HepG2 (cell line): Measurements from ENCODE around the gene PIMREG. TPM values are rescaled to one million over a fixed set of nuclear protein-coding genes. Genes with fewer than 3 reads are reported as not detected.

Experiments used
- ATAC-seq: fragments of 200-7000 bp; cut with Tn5 transposase; 3 replicates; pipeline ENCODE4 v1.9.1; 2020; ENCODE audit warnings: mild to moderate bottlenecking, moderate library complexity
- BruUV-seq: library from RNA; stranded (reverse); fragments of 400-500 nt; replicated peaks from 2 replicates; lab custom pipeline; 2021; lab: Mats Ljungman, UMichigan
- CTCF ChIA-PET: fragments of 300-600 bp; formaldehyde crosslinking; extraction: SDS; loops from one replicate; lab custom pipeline; 2021; ENCODE audit warnings: low total read pairs, inconsistent platforms, low intra/inter-chr PET ratio; lab: Yijun Ruan, JAX
- POLR2A ChIA-PET: fragments of 350-600 bp; sonication (Branson Sonifier 250); formaldehyde crosslinking; loops from one replicate; lab custom pipeline; 2020; ENCODE audit warnings: antibody characterized with exemption, inconsistent platforms; lab: Yijun Ruan, JAX
- DNase-seq: peaks from one replicate; pipeline ENCODE4 v3.0.0-alpha.2; 2015; ENCODE audit warnings: low spot score
- FAIRE-seq: peaks from 3 replicates; lab custom pipeline; 2011; peaks lifted over from hg19 to GRCh38; lab: Jason Lieb, UNC
- H2AFZ ChIP-seq: one replicate; pipeline ENCODE4 v1.6.1; 2011; ENCODE audit warnings: low read length, inconsistent platforms
- H3K27ac ChIP-seq: fragments of 300-600 bp; 3 replicates; pipeline ENCODE4 v1.8.0; 2011; ENCODE audit warnings: mixed run types, mild to moderate bottlenecking, mixed read lengths, low read length, inconsistent platforms; ENCODE audit not compliant: insufficient read depth; ENCODE audit errors: extremely low read length
- H3K27me3 ChIP-seq, 2 experiments: fragments of 200-600 bp in 1 of 2; 2 replicates in 1 of 2; 3 replicates in 1 of 2; pipeline versions ENCODE4 v1.6.0 to v1.8.0; 2011; ENCODE audit warnings: low read length in 2 of 2, mild to moderate bottlenecking in 2 of 2, moderate library complexity in 2 of 2, inconsistent platforms in 1 of 2; ENCODE audit not compliant: insufficient read depth in 2 of 2, control insufficient read depth in 1 of 2
- H3K36me3 ChIP-seq, 2 experiments: fragments of 200-600 bp in 1 of 2; replicated peaks in 1 of 2; 2 replicates in 1 of 2; 3 replicates in 1 of 2; pipeline versions ENCODE4 v1.5.1 to v1.8.0; 2011; ENCODE audit warnings: low read length in 2 of 2, inconsistent platforms in 1 of 2; ENCODE audit not compliant: insufficient read depth in 2 of 2, control insufficient read depth in 1 of 2
- H3K4me1 ChIP-seq: 2 replicates; pipeline ENCODE4 v1.5.1; 2012; ENCODE audit warnings: low read length, inconsistent platforms; ENCODE audit not compliant: insufficient read depth
- H3K4me2 ChIP-seq: 2 replicates; pipeline ENCODE4 v1.6.0; 2011; ENCODE audit warnings: low read depth, low read length, inconsistent platforms
- H3K4me3 ChIP-seq, 3 experiments: fragments of 200-600 bp in 1 of 3; sonication (generic), shearing (Covaris generic) in 1 of 3; replicated peaks in 1 of 3; 2 replicates each; pipeline ENCODE4 v1.5.1; 2011 to 2016; ENCODE audit warnings: low read length in 3 of 3, inconsistent platforms in 2 of 3, low read depth in 2 of 3, mild to moderate bottlenecking in 2 of 3, control low read depth in 1 of 3, mixed read lengths in 1 of 3; ENCODE audit not compliant: insufficient read depth in 1 of 3
- H3K79me2 ChIP-seq: one replicate; pipeline ENCODE4 v1.6.1; 2011; ENCODE audit warnings: low read length, inconsistent platforms; ENCODE audit not compliant: insufficient read depth
- H3K9ac ChIP-seq: 2 replicates; pipeline ENCODE4 v1.6.0; 2011; ENCODE audit warnings: mild to moderate bottlenecking, low read depth, low read length, inconsistent platforms; ENCODE audit not compliant: insufficient read depth
- H3K9me3 ChIP-seq: 2 replicates; pipeline ENCODE4 v1.5.1; 2012; ENCODE audit warnings: mild to moderate bottlenecking, low read length
- H4K20me1 ChIP-seq: 2 replicates; pipeline ENCODE4 v1.6.0; 2011; ENCODE audit warnings: inconsistent platforms, mild to moderate bottlenecking, low read length, moderate library complexity; ENCODE audit not compliant: insufficient read depth
- BHLHE40 ChIP-seq: IDR thresholded peaks from 2 replicates; pipeline ENCODE4 v1.6.1; 2011; ENCODE audit warnings: low read length, improper control_type of control experiment
- HHEX ChIP-seq: IDR thresholded peaks from 2 replicates; pipeline ENCODE4 v1.6.1; 2016; ENCODE audit warnings: control low read depth
- TEAD3 ChIP-seq: optimal IDR thresholded peaks from 2 replicates; pipeline ENCODE3; 2016; ENCODE audit warnings: borderline replicate concordance
- ZNF224 ChIP-seq: sonication (generic); formaldehyde crosslinking; IDR thresholded peaks from 2 replicates; pipeline ENCODE4 v1.5.0; 2020; ENCODE audit warnings: mild to moderate bottlenecking, missing genetic modification reagents
- WGBS: methylation state at CpG from one replicate; pipeline ENCODE4 v1.1.6; 2017; ENCODE audit warnings: low lambda C conversion rate; 5-methylcytosine and 5-hydroxymethylcytosine counted together
- in situ Hi-C: cut with HindIII; loops from 2 replicates; pipeline ENCODE4 v1.10.0; 2017; ENCODE audit warnings: low pct_unique_long_range_greater_than_20kb; ENCODE audit not compliant: extremely low pct_ligation_motif_present
- intact Hi-C: fragments of 100-400 bp; cut with micrococcal nuclease; formaldehyde crosslinking; loops from one replicate; pipeline ENCODE4 v1.10.0; 2022; ENCODE audit not compliant: unreplicated experiment
- polyA plus RNA-seq, 8 experiments: library from polyadenylated mRNA; depleted of rRNA in 3 of 8; stranded (reverse) in 7 of 8; unstranded in 1 of 8; fragments of >200 nt; fragmentation: Illumina TruSeq in 4 of 8; extraction: Trizol in 4 of 8; gene quantifications; 2 replicates each; pipeline versions ENCODE4 v1.2.1 to v1.2.3, GENCODE V29; 2011 to 2016; ENCODE audit warnings: low read depth in 4 of 8, missing spikeins in 1 of 8, mixed read lengths in 1 of 8; ENCODE audit not compliant: insufficient read depth in 1 of 8
- total RNA-seq, 5 experiments: library from RNA; depleted of rRNA; stranded (reverse); fragments of >200 nt; fragmentation: Illumina TruSeq; extraction: Trizol; gene quantifications; 2 replicates each; pipeline ENCODE4 v1.2.3, GENCODE V29; 2016; ENCODE audit warnings: low read depth in 1 of 5

Gene PIMREG
- total and polyA plus RNA-seq, 2 of the 13 experiments (the other 11 are each of a cell fraction or from before 2014, with no cell fraction given) = 15.6 to 30.3 TPM

- Histone ChIP-seq H3K27ac (no peak overlapping the region), H3K4me3 (no peak overlapping the region), H2AFZ (no peak overlapping the region), H4K20me1 (no peaks in the 10 kb centered on the region), H3K9ac (no peak overlapping the region), H3K27me3 (no peaks in the 10 kb centered on the region; a peak in 1 of 5 replicates), H3K9me3 (no peaks in the 10 kb centered on the region), H3K4me2 (no peak overlapping the region), H3K79me2 (no peaks in the 10 kb centered on the region), H3K4me1 (no peaks in the 10 kb centered on the region), H3K36me3 (no peaks in the 10 kb centered on the region)
- TF ChIP-seq HHEX (CRISPR knock-in tag) = no peak
- no peak for TF ChIP-seq ZNF224
- no peak for TF ChIP-seq BHLHE40
- no peak for TF ChIP-seq TEAD3 (CRISPR knock-in tag)
- intact Hi-C loops = no loop called here
- FAIRE-seq (no peak), DNase-seq (no peak), ATAC-seq (no peak)
- WGBS = 36% methylated on average over 6 of the region's 10 CpGs
- BruUV-seq = no TSS peak
- POLR2A ChIA-PET = no interaction called here
- CTCF ChIA-PET = no interaction called here
- in situ Hi-C loops = no loop called here
Observed at GRCh38 chr17:6498901-6499540, 54.8 kb downstream of the PIMREG start.

Other genes starting within 250 kb of the PIMREG start
- gene AIPL1, start 9.3 kb upstream of the PIMREG start, total RNA-seq (2016; rRNA removed; fragmentation: Illumina TruSeq; extraction: Trizol) = not detected in 2 replicates
- gene AIPL1, start 9.3 kb upstream of the PIMREG start, polyA plus RNA-seq (2011; rRNA removed) = not detected in 2 replicates
- 0.13 and 0.28 TPM in 2 replicates for gene PITPNM3, start 112.1 kb downstream of the PIMREG start, total RNA-seq (2016; rRNA removed; fragmentation: Illumina TruSeq; extraction: Trizol)
- 0.29 and 0.33 TPM in 2 replicates for gene PITPNM3, start 112.1 kb downstream of the PIMREG start, polyA plus RNA-seq (2011; rRNA removed)
- gene KIAA0753, start 196.3 kb downstream of the PIMREG start, total RNA-seq (2016; rRNA removed; fragmentation: Illumina TruSeq; extraction: Trizol) = 9.1 and 10.7 TPM in 2 replicates
- gene KIAA0753, start 196.3 kb downstream of the PIMREG start, polyA plus RNA-seq (2011; rRNA removed) = 4.6 and 5.2 TPM in 2 replicates
- gene TXNDC17, start 196.6 kb downstream of the PIMREG start, total RNA-seq (2016; rRNA removed; fragmentation: Illumina TruSeq; extraction: Trizol) = 266 and 359 TPM in 2 replicates
- 147 and 188 TPM in 2 replicates for gene TXNDC17, start 196.6 kb downstream of the PIMREG start, polyA plus RNA-seq (2011; rRNA removed)
- 20.9 and 25.0 TPM in 2 replicates for gene MED31, start 207.2 kb downstream of the PIMREG start, total RNA-seq (2016; rRNA removed; fragmentation: Illumina TruSeq; extraction: Trizol)
- gene MED31, start 207.2 kb downstream of the PIMREG start, polyA plus RNA-seq (2011; rRNA removed) = 14.2 and 19.0 TPM in 2 replicates
- 3.6 and 4.1 TPM in 2 replicates for gene C17orf100, start 207.3 kb downstream of the PIMREG start, total RNA-seq (2016; rRNA removed; fragmentation: Illumina TruSeq; extraction: Trizol)
- 8.7 and 10.1 TPM in 2 replicates for gene C17orf100, start 207.3 kb downstream of the PIMREG start, polyA plus RNA-seq (2011; rRNA removed)